GM19240 (cell line): ENCODE data around the gene DPP6.

Experiments used
- DNase-seq: peaks from one replicate; pipeline ENCODE4 v3.0.0; 2011; ENCODE audit warnings: low spot score; ENCODE audit not compliant: insufficient read length

The DPP6 gene

GRCh38 chr7:154584352-154585252 is 532.4 kb downstream of the DPP6 start:
- DNase-seq = no peak

GRCh38 chr7:154587792-154588191 is 535.6 kb downstream of the DPP6 start:
- DNase-seq = no peak

GRCh38 chr7:154591544-154591943 is 539.3 kb downstream of the DPP6 start:
- DNase-seq = no peak

- no peak for DNase-seq
These were observed 540.2 kb downstream of the DPP6 start for GRCh38 chr7:154592388-154592787.

- no peak for DNase-seq
These were observed 546.2 kb downstream of the DPP6 start for GRCh38 chr7:154598396-154598795.

GRCh38 chr7:154598864-154599263 is 546.7 kb downstream of the DPP6 start:
- DNase-seq = no peak

- no peak for DNase-seq
These were observed 558.7 kb downstream of the DPP6 start for GRCh38 chr7:154610903-154611302.

GRCh38 chr7:154613811-154614210 is 561.6 kb downstream of the DPP6 start:
- no peak for DNase-seq

GRCh38 chr7:154620141-154620755 is 568.0 kb downstream of the DPP6 start:
- DNase-seq = no peak

GRCh38 chr7:154623399-154623798 is 571.2 kb downstream of the DPP6 start:
- no peak for DNase-seq

GRCh38 chr7:154627646-154628290 is 575.6 kb downstream of the DPP6 start:
- DNase-seq = no peak

- no peak for DNase-seq
These were observed 576.4 kb downstream of the DPP6 start for GRCh38 chr7:154628556-154628955.

GRCh38 chr7:154631162-154631561 is 579.0 kb downstream of the DPP6 start:
- DNase-seq = no peak

- DNase-seq = no peak
These were observed 581.4 kb downstream of the DPP6 start for GRCh38 chr7:154633641-154634040.

- DNase-seq = no peak
These were observed 586.1 kb downstream of the DPP6 start for GRCh38 chr7:154638286-154638685.

- DNase-seq = no peak
These were observed 588.2 kb downstream of the DPP6 start for GRCh38 chr7:154640266-154640865.

- no peak for DNase-seq
These were observed 588.7 kb downstream of the DPP6 start for GRCh38 chr7:154640917-154641316.

- no peak for DNase-seq
These were observed 592.2 kb downstream of the DPP6 start for GRCh38 chr7:154644366-154644765.

- DNase-seq = no peak
These were observed 594.2 kb downstream of the DPP6 start for GRCh38 chr7:154646126-154647013.

GRCh38 chr7:154647625-154648024 is 595.4 kb downstream of the DPP6 start:
- no peak for DNase-seq

- DNase-seq = no peak
These were observed 596.8 kb downstream of the DPP6 start for GRCh38 chr7:154649015-154649414.
